GM12892 (cell line): Measurements from ENCODE around the gene OAF.

Experiments used
- POLR2A ChIP-seq: IDR thresholded peaks from 2 replicates; pipeline ENCODE4 v1.6.1; 2011; ENCODE audit warnings: low read depth, low read length, control low read depth
- POLR2AphosphoS5 ChIP-seq: IDR thresholded peaks from 2 replicates; pipeline ENCODE4 v1.6.1; 2011; ENCODE audit warnings: low read depth, low read length, control low read depth

- no peak for TF ChIP-seq POLR2A
- TF ChIP-seq POLR2AphosphoS5: no peak
Observed at GRCh38 chr11:120203626-120204025, 7.2 kb upstream of the OAF start.
